ENCODE measurements around the gene ABCC1.

Gene ABCC1

GRCh38 chr16:16030449-16030848 is 81.0 kb downstream of the ABCC1 start:
- TF ChIP-seq EZH2phosphoT487 (IDR thresholded peaks at IDR 0.05; ENCODE audit: borderline replicate concordance) (no peak), CTCF (conservative IDR thresholded peaks at IDR 0.05; ENCODE audit: low read length) (no peak)
- Histone ChIP-seq H3F3A (ENCODE audit: low read depth) (no peaks in the 10 kb centered on the region), H3K27me3 (ENCODE audit: insufficient read depth, low read length, poor library complexity, severe bottlenecking) (no peaks in the 10 kb centered on the region)

GRCh38 chr16:16031401-16031800 is 82.0 kb downstream of the ABCC1 start:
- H3K9ac ChIP-seq (ENCODE audit: low read depth, low read length, poor library complexity, severe bottlenecking), result no peak overlapping the region
- H3K4me1 ChIP-seq (ENCODE audit: insufficient read depth, low read length, poor library complexity, severe bottlenecking), result peaks cover 19% of the 10 kb centered on the region
- H3K4me2 ChIP-seq (ENCODE audit: low read depth, low read length, poor library complexity, severe bottlenecking), result no peak overlapping the region
- H4K20me1 ChIP-seq (ENCODE audit: insufficient read depth, low read length, poor library complexity, severe bottlenecking), result no peaks in the 10 kb centered on the region
- no peak overlapping the region for H3K4me3 ChIP-seq (ENCODE audit: low read length, poor library complexity, severe bottlenecking)
- no peaks in the 10 kb centered on the region for H3K9me2 ChIP-seq (replicated peaks; ENCODE audit: low read depth, low read length)
- H3K36me3 ChIP-seq (ENCODE audit: insufficient read depth, low read length), result peaks cover 34% of the 10 kb centered on the region; the same call in 1 of the 2 replicates
- no peaks in the 10 kb centered on the region for H3K27me3 ChIP-seq (ENCODE audit: insufficient read depth, low read length, poor library complexity, severe bottlenecking)
- TF ChIP-seq CTCF (conservative IDR thresholded peaks at IDR 0.05; ENCODE audit: low read length), result no peak
- no peak for TF ChIP-seq EZH2phosphoT487 (IDR thresholded peaks at IDR 0.05; ENCODE audit: borderline replicate concordance)
- H2AFZ ChIP-seq (ENCODE audit: low read length), result no peak overlapping the region
- no peaks in the 10 kb centered on the region for H3F3A ChIP-seq (ENCODE audit: low read depth)
- H3K79me2 ChIP-seq (ENCODE audit: insufficient read depth, low read length), result no peaks in the 10 kb centered on the region
- H3K9me3 ChIP-seq (ENCODE audit: insufficient read depth, low read depth, low read length), result no peaks in the 10 kb centered on the region

More at GRCh38 chr16:16030449-16030848, 81.0 kb downstream of the ABCC1 start:
- no peaks in the 10 kb centered on the region for H3K79me2 ChIP-seq (ENCODE audit: insufficient read depth, low read length)
- H3K4me2 ChIP-seq (ENCODE audit: low read depth, low read length, poor library complexity, severe bottlenecking), result no peak overlapping the region
- H3K4me1 ChIP-seq (ENCODE audit: insufficient read depth, low read length, poor library complexity, severe bottlenecking), result peaks cover 19% of the 10 kb centered on the region
- no peaks in the 10 kb centered on the region for H3K9me2 ChIP-seq (replicated peaks; ENCODE audit: low read depth, low read length)
- peaks cover 30% of the 10 kb centered on the region; the same call in 1 of the 2 replicates for H3K36me3 ChIP-seq (ENCODE audit: insufficient read depth, low read length)
- no peaks in the 10 kb centered on the region for H3K9me3 ChIP-seq (ENCODE audit: insufficient read depth, low read depth, low read length)
- no peak overlapping the region for H3K4me3 ChIP-seq (ENCODE audit: low read length, poor library complexity, severe bottlenecking)
- H4K20me1 ChIP-seq (ENCODE audit: insufficient read depth, low read length, poor library complexity, severe bottlenecking), result no peaks in the 10 kb centered on the region
- no peak overlapping the region for H2AFZ ChIP-seq (ENCODE audit: low read length)
- no peak overlapping the region for H3K9ac ChIP-seq (ENCODE audit: low read depth, low read length, poor library complexity, severe bottlenecking)

- no peak for TF ChIP-seq EZH2phosphoT487 (IDR thresholded peaks at IDR 0.05; ENCODE audit: borderline replicate concordance)
- TF ChIP-seq CTCF (conservative IDR thresholded peaks at IDR 0.05; ENCODE audit: low read length), result no peak
- H3K27me3 ChIP-seq (ENCODE audit: insufficient read depth, low read length, poor library complexity, severe bottlenecking), result no peaks in the 10 kb centered on the region
- H3K9ac ChIP-seq (ENCODE audit: low read depth, low read length, poor library complexity, severe bottlenecking), result no peak overlapping the region
- peaks cover 19% of the 10 kb centered on the region for H3K4me1 ChIP-seq (ENCODE audit: insufficient read depth, low read length, poor library complexity, severe bottlenecking)
- no peaks in the 10 kb centered on the region for H3K9me3 ChIP-seq (ENCODE audit: insufficient read depth, low read depth, low read length)
- H3F3A ChIP-seq (ENCODE audit: low read depth), result no peaks in the 10 kb centered on the region
- no peaks in the 10 kb centered on the region for H3K9me2 ChIP-seq (replicated peaks; ENCODE audit: low read depth, low read length)
- peak overlapping the region; percentile 71 for H3K4me2 ChIP-seq (ENCODE audit: low read depth, low read length, poor library complexity, severe bottlenecking)
- no peaks in the 10 kb centered on the region for H3K79me2 ChIP-seq (ENCODE audit: insufficient read depth, low read length)
- peaks cover 39% of the 10 kb centered on the region; the same call in 1 of the 2 replicates for H3K36me3 ChIP-seq (ENCODE audit: insufficient read depth, low read length)
- H2AFZ ChIP-seq (ENCODE audit: low read length), result no peak overlapping the region
- H3K4me3 ChIP-seq (ENCODE audit: low read length, poor library complexity, severe bottlenecking), result no peak overlapping the region
- H4K20me1 ChIP-seq (ENCODE audit: insufficient read depth, low read length, poor library complexity, severe bottlenecking), result no peaks in the 10 kb centered on the region
Measured at GRCh38 chr16:16032271-16032979, 83.0 kb downstream of the ABCC1 start.

Data from Loucy (cell line).